H9 (cell line): Measurements from ENCODE around the gene INTS15. TPM values are rescaled to one million over a fixed set of nuclear protein-coding genes. Genes with fewer than 3 reads are reported as not detected.

ENCODE experiments used
- DNase-seq: peaks from one replicate; pipeline ENCODE4 v3.0.0-alpha.2; 2017
- H2AFZ ChIP-seq: one replicate; pipeline ENCODE4 v1.6.1; 2013; ENCODE audit warnings: mild to moderate bottlenecking, low read length, control low read depth, moderate library complexity
- H2AK5ac ChIP-seq: 2 replicates; pipeline ENCODE4 v1.6.1; 2013; ENCODE audit warnings: low read length, control low read depth, mixed read lengths; ENCODE audit not compliant: insufficient read length
- H2BK120ac ChIP-seq: one replicate; pipeline ENCODE4 v1.6.1; 2013; ENCODE audit warnings: low read depth, mild to moderate bottlenecking, low read length, control low read depth, inconsistent platforms; ENCODE audit not compliant: poor library complexity, severe bottlenecking
- H2BK12ac ChIP-seq: 2 replicates; pipeline ENCODE4 v1.6.1; 2013; ENCODE audit warnings: low read length, control low read depth, mixed read lengths, low read depth; ENCODE audit not compliant: insufficient read length
- H2BK15ac ChIP-seq: 2 replicates; pipeline ENCODE4 v1.6.1; 2013; ENCODE audit warnings: low read depth, low read length, control low read depth
- H2BK20ac ChIP-seq: one replicate; pipeline ENCODE4 v1.6.1; 2013; ENCODE audit warnings: low read depth, mild to moderate bottlenecking, low read length, control low read depth, inconsistent platforms; ENCODE audit not compliant: poor library complexity, severe bottlenecking
- H2BK5ac ChIP-seq: 2 replicates; pipeline ENCODE4 v1.6.1; 2013; ENCODE audit warnings: low read length, control low read depth, mixed read lengths; ENCODE audit not compliant: insufficient read length
- H3K14ac ChIP-seq: 2 replicates; pipeline ENCODE4 v1.6.1; 2013; ENCODE audit warnings: low read length, control low read depth; ENCODE audit not compliant: insufficient read depth
- H3K18ac ChIP-seq: 2 replicates; pipeline ENCODE4 v1.6.1; 2013; ENCODE audit warnings: low read depth, mild to moderate bottlenecking, mixed read lengths, low read length, control low read depth; ENCODE audit not compliant: insufficient read length
- H3K23ac ChIP-seq: 2 replicates; pipeline ENCODE4 v1.6.1; 2013; ENCODE audit warnings: low read length, control low read depth, mixed read lengths, low read depth; ENCODE audit not compliant: insufficient read length
- H3K23me2 ChIP-seq: 2 replicates; pipeline ENCODE4 v1.6.1; 2013; ENCODE audit warnings: low read depth, mild to moderate bottlenecking, mixed read lengths, low read length, control low read depth; ENCODE audit not compliant: insufficient read length, poor library complexity, severe bottlenecking
- H3K27ac ChIP-seq: 2 replicates; pipeline ENCODE4 v1.5.1; 2013; ENCODE audit warnings: low read length, control low read depth, mixed read lengths, low read depth; ENCODE audit not compliant: insufficient read length
- H3K27me3 ChIP-seq: 2 replicates; pipeline ENCODE4 v1.6.1; 2013; ENCODE audit warnings: low read length, control low read depth, inconsistent platforms; ENCODE audit not compliant: insufficient read depth
- H3K4ac ChIP-seq: 2 replicates; pipeline ENCODE4 v1.6.1; 2013; ENCODE audit warnings: low read depth, mild to moderate bottlenecking, control low read depth, inconsistent platforms, low read length, moderate library complexity
- H3K4me1 ChIP-seq: 2 replicates; pipeline ENCODE4 v1.6.1; 2013; ENCODE audit warnings: low read length, control low read depth, inconsistent platforms; ENCODE audit not compliant: insufficient read depth
- H3K4me2 ChIP-seq: 2 replicates; pipeline ENCODE4 v1.6.1; 2013; ENCODE audit warnings: low read length, control low read depth, mixed read lengths; ENCODE audit not compliant: insufficient read length, insufficient read depth
- H3K56ac ChIP-seq: 2 replicates; pipeline ENCODE4 v1.6.1; 2013; ENCODE audit warnings: low read depth, mild to moderate bottlenecking, mixed read lengths, low read length, control low read depth; ENCODE audit not compliant: insufficient read length
- H3K79me1 ChIP-seq: 2 replicates; pipeline ENCODE4 v1.6.1; 2013; ENCODE audit warnings: low read depth, mild to moderate bottlenecking, moderate library complexity, low read length, control low read depth, inconsistent platforms; ENCODE audit not compliant: insufficient read depth, poor library complexity, severe bottlenecking
- H3K79me2 ChIP-seq: 2 replicates; pipeline ENCODE4 v1.6.1; 2013; ENCODE audit warnings: low read length, control low read depth, inconsistent platforms; ENCODE audit not compliant: insufficient read depth
- H3K9ac ChIP-seq: 2 replicates; pipeline ENCODE4 v1.6.1; 2013; ENCODE audit warnings: low read length, control low read depth, mixed read lengths; ENCODE audit not compliant: insufficient read length; ENCODE audit errors: extremely low read depth
- H3K9me3 ChIP-seq: one replicate; pipeline ENCODE4 v1.6.1; 2013; ENCODE audit warnings: low read depth, low read length, inconsistent platforms; ENCODE audit not compliant: control insufficient read depth
- H3T11ph ChIP-seq: one replicate; pipeline ENCODE4 v1.6.1; 2013; ENCODE audit warnings: mild to moderate bottlenecking, low read length, control low read depth, inconsistent platforms
- H4K20me1 ChIP-seq: one replicate; pipeline ENCODE4 v1.6.1; 2013; ENCODE audit not compliant: control insufficient read depth, insufficient read length, insufficient read depth
- H4K5ac ChIP-seq: 2 replicates; pipeline ENCODE4 v1.6.1; 2013; ENCODE audit warnings: low read depth, mild to moderate bottlenecking, mixed read lengths, low read length, control low read depth; ENCODE audit not compliant: insufficient read length
- H4K8ac ChIP-seq: replicated peaks from 2 replicates; pipeline ENCODE4 v1.6.1; 2013; ENCODE audit warnings: low read length, control low read depth, mixed read lengths, low read depth; ENCODE audit not compliant: insufficient read length
- H4K91ac ChIP-seq: 2 replicates; pipeline ENCODE4 v1.6.1; 2013; ENCODE audit warnings: low read depth, mild to moderate bottlenecking, moderate library complexity, mixed read lengths, low read length, control low read depth; ENCODE audit not compliant: insufficient read length
- H3K27ac Mint-ChIP-seq, 3 experiments: 2 replicates in 2 of 3; 3 replicates in 1 of 3; pipeline ENCODE4 v1.8.0; 2020 to 2021; ENCODE audit warnings: mixed read lengths in 3 of 3, mild to moderate bottlenecking in 1 of 3, moderate library complexity in 1 of 3
- H3K27me3 Mint-ChIP-seq: 2 replicates; pipeline ENCODE4 v1.8.0; 2021; ENCODE audit warnings: low read depth, mild to moderate bottlenecking, moderate library complexity, mixed read lengths
- H3K36me3 Mint-ChIP-seq, 3 experiments: 2 replicates in 2 of 3; 3 replicates in 1 of 3; pipeline ENCODE4 v1.8.0; 2020 to 2021; ENCODE audit warnings: low read depth in 3 of 3, mixed read lengths in 3 of 3; ENCODE audit not compliant: insufficient read depth in 1 of 3
- H3K4me1 Mint-ChIP-seq, 2 experiments: 2 replicates each; pipeline ENCODE4 v1.8.0; 2020; ENCODE audit warnings: mixed read lengths in 2 of 2
- H3K4me3 Mint-ChIP-seq, 2 experiments: 2 replicates in 1 of 2; 3 replicates in 1 of 2; pipeline ENCODE4 v1.8.0; 2020 to 2021; ENCODE audit warnings: mild to moderate bottlenecking in 2 of 2, mixed read lengths in 2 of 2, moderate library complexity in 1 of 2
- H3K9me3 Mint-ChIP-seq, 2 experiments: 2 replicates in 1 of 2; 3 replicates in 1 of 2; pipeline ENCODE4 v1.8.0; 2020; ENCODE audit warnings: mild to moderate bottlenecking in 2 of 2, mixed read lengths in 2 of 2, moderate library complexity in 1 of 2
- WGBS: extraction: QIAGEN DNeasy Blood & Tissue Kit; methylation state at CpG from one replicate; pipeline ENCODE4 v1.1.7; 2013; ENCODE audit warnings: missing lambda C conversion rate, low lambda C conversion rate, mixed read lengths; ENCODE audit not compliant: insufficient read length; ENCODE audit errors: extremely low coverage; 5-methylcytosine and 5-hydroxymethylcytosine counted together
- total RNA-seq: library from RNA; stranded (reverse); gene quantifications from 2 replicates; pipeline ENCODE4 v1.2.1, GENCODE V29; 2021
- TF ChIP-seq, protein P1 (sequence below): fragments of 200-600 bp; sonication (generic); conservative IDR thresholded peaks from 3 replicates; pipeline ENCODE4 v1.8.0; 2021; ENCODE audit warnings: antibody characterized with exemption, mild to moderate bottlenecking

Gene INTS15
- total RNA-seq, 1 experiment from 2014 or later = 42.9 TPM

DNA sequence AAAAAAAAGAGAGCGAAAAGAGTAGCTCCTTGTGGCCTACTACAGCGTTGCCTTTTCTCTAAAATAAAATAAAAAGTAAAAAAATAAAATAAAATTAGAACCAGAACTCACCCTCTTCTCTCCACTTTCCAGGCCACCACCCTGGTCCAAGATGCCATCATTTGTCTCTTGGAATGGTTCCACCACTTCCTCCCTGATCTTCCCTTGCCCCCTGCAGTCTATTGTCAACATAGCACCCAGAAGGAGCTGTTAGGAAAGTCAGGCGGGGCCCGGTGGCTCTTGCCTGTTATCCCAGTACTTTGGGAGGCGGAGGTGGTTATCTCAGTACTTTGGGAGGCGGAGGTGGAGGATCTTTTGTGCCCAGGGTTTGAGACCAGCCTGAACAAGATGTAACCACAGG lies 31.0 kb upstream of the INTS15 start:
- Histone ChIP-seq H4K5ac (no peak overlapping the region), H3K23me2 (no peaks in the 10 kb centered on the region), H3K23ac (no peak overlapping the region), H3K27me3 (no peaks in the 10 kb centered on the region), H3K4ac (no peak overlapping the region), H2BK20ac (no peak overlapping the region), H3K56ac (no peak overlapping the region), H3K14ac (no peak overlapping the region), H3T11ph (no peak overlapping the region), H3K4me1 (no peaks in the 10 kb centered on the region; the same call in 1 of the 2 replicates), H2BK12ac (no peak overlapping the region), H4K8ac (no peak overlapping the region), H3K4me2 (no peak overlapping the region), H3K27ac (no peak overlapping the region), H3K79me2 (no peaks in the 10 kb centered on the region), H3K9ac (no peak overlapping the region), H2BK120ac (no peak overlapping the region), H2AK5ac (no peak overlapping the region), H3K18ac (no peak overlapping the region), H2AFZ (no peak overlapping the region), H2BK15ac (no peak overlapping the region), H4K91ac (no peak overlapping the region), H4K20me1 (no peaks in the 10 kb centered on the region), H3K9me3 (no peaks in the 10 kb centered on the region), H3K79me1 (no peaks in the 10 kb centered on the region), H2BK5ac (no peak overlapping the region)
- H3K9me3 Mint-ChIP-seq = no peaks in the 10 kb centered on the region
- no peak overlapping the region; a peak in 1 of 7 replicates for H3K27ac Mint-ChIP-seq
- no peaks in the 10 kb centered on the region for H3K27me3 Mint-ChIP-seq
- WGBS = no CpG with 5 or more reads among the region's 6 CpGs
- peak; percentile 81 for DNase-seq
- H3K36me3 Mint-ChIP-seq = no peaks in the 10 kb centered on the region
- peaks cover 11 to 16% of the 10 kb centered on the region in 2 experiments for H3K4me1 Mint-ChIP-seq
- H3K4me3 Mint-ChIP-seq = no peak overlapping the region
- TF ChIP-seq, protein P1, sequence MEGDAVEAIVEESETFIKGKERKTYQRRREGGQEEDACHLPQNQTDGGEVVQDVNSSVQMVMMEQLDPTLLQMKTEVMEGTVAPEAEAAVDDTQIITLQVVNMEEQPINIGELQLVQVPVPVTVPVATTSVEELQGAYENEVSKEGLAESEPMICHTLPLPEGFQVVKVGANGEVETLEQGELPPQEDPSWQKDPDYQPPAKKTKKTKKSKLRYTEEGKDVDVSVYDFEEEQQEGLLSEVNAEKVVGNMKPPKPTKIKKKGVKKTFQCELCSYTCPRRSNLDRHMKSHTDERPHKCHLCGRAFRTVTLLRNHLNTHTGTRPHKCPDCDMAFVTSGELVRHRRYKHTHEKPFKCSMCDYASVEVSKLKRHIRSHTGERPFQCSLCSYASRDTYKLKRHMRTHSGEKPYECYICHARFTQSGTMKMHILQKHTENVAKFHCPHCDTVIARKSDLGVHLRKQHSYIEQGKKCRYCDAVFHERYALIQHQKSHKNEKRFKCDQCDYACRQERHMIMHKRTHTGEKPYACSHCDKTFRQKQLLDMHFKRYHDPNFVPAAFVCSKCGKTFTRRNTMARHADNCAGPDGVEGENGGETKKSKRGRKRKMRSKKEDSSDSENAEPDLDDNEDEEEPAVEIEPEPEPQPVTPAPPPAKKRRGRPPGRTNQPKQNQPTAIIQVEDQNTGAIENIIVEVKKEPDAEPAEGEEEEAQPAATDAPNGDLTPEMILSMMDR = peak; percentile 62
